RKO (cell line): ENCODE measurements around the gene ZNF554.

ENCODE experiments used
- DNase-seq: peaks from one replicate; pipeline ENCODE4 v3.0.0-alpha.2; 2016; ENCODE audit warnings: low spot score

The ZNF554 gene

DNA sequence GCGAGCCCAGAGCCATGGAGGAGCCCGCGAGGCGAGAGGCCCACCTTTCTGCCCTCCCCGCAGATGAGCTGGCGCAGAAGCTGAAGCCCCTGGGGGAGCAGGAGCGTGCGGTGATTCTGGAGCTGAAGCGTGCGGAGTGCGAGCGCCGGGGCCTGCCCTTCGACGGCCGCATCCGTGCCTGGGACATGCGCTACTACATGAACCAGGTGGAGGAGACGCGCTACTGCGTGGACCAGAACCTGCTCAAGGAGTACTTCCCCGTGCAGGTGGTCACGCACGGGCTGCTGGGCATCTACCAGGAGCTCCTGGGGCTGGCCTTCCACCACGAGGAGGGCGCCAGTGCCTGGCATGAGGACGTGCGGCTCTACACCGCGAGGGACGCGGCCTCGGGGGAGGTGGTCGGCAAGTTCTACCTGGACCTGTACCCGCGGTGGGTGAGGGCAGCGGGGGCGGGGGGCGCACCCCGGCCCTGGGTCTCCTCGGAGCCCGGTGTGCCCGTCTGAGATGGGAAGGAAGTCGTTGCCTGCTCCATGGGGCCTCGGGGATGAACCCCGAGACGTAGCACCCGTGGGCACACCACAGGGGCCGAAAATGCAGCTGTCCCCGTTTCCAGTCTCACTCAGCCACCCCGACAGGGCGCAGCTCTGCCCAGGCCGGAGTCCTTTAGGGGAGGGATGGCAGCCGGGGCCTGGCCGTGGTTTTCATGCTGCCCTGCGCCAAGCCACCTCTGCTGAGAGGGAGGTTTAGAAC is 12.1 kb upstream of the ZNF554 start:
- DNase-seq = no peak

- DNase-seq = no peak
Measured at GRCh38 chr19:2808129-2808941, 11.3 kb upstream of the ZNF554 start.

DNA sequence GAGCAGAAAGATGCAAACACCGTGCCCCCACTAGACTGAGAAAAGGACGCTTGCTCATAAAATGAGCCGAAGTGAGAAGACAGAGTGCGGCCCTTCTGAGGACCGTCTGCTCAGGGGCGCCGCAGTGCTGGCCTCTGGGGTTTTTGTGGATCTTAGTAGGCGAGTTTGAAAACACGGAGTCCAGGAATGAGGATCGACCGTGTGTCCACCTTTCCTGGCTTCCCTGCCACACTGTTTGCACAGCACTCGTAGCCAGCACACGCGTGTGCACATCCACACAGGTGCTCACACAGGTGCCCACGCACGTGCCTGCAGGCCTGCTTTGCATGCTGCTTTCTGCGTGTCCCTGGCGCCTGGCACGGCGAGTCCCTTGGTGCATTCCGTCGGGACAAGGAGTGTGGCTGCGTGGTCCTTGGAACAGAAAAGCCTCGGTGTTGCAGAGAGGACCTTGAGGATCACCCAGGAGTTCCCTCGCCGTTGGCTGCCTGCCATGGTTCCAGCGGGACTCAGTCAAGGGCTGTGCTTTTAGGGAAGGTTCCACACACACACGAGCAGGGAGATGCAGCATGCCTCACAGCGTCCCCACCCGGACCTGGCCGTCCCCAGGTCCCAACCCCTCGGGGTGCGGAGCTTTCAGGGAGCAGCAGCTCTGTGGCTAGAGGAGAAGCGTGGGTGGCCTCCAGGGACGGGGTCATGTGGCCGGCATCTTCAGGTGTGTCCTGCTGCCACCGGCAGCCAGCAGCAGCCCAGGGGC is 10.1 kb upstream of the ZNF554 start:
- DNase-seq = no peak

GRCh38 chr19:2810141-2811091 is 9.3 kb upstream of the ZNF554 start:
- no peak for DNase-seq

- DNase-seq = no peak
Measured at GRCh38 chr19:2811221-2811722, 8.4 kb upstream of the ZNF554 start.

- DNase-seq = no peak
Measured at GRCh38 chr19:2811735-2812413, 7.8 kb upstream of the ZNF554 start.

- DNase-seq = no peak
Measured at GRCh38 chr19:2812414-2813234, 7.0 kb upstream of the ZNF554 start.

DNA sequence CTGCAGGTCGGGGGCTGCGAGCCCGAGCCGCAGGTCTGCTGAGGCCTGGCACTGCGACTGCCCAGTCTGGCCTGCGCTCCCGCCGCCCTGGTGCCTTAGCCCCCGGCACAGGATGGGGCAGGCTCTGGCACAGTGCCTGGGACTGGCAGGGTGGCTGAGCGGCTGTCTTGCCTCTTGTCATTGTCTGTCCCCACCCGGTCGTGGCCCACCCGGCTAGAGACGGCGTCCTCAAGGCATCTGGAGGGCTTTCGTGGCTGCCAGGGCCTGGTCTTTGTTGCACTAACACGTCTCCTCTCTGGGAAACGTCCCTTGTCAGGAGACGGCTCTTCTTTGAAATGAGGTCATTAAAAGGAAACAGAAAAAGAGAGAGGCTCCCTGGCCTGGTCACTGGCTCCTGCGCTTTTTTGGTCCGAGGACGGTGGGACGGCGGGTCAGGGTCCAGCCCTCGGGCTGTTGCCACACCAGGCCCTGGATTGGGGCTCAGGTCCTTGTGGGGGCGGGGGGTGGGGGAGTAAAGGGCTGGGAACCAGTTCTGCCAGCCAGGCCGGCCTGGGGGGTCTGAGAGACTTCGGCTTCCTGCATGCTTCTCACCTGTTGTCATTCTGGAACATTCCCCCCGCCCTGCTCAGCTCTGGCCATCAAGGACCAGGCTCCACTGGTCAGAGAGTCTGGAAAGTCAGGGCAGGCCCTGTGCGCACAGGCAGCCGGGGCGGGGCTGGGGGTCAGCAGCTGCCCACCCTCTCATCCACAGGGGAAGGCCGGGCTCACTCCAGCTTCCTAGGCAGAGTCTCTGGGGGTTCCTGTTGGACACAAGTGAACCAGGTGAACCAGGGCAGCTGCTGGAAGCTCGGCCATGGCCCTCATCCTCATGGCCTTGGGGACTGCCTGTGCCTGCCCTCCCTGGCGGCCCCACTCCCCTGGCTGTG is 6.2 kb upstream of the ZNF554 start:
- no peak for DNase-seq

- no peak for DNase-seq
Measured at GRCh38 chr19:2814426-2814825, 5.2 kb upstream of the ZNF554 start.

- DNase-seq = no peak
Measured at GRCh38 chr19:2815191-2815614, 4.5 kb upstream of the ZNF554 start.

DNA sequence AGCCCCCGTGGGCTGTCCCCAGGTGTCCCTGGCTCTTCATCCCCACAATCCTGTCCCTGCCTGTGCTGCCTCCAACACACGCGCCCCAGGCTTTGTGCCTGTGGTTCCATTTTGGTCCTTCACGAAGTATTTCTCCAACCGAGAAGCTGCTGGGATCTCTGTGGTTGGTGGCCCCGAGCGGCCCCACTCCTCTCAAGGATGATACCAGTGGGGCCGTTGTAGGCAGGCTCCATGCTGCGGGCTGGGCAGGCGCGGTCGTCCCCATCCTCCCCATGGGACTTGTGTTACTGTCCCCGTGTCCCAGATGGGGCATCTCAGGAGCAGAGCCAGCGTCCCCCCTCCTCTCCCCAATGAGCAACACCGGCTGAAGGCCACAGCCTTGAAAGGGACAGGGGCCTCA is 3.7 kb upstream of the ZNF554 start:
- DNase-seq = no peak

GRCh38 chr19:2816641-2817040 is 3.0 kb upstream of the ZNF554 start:
- no peak for DNase-seq

DNA sequence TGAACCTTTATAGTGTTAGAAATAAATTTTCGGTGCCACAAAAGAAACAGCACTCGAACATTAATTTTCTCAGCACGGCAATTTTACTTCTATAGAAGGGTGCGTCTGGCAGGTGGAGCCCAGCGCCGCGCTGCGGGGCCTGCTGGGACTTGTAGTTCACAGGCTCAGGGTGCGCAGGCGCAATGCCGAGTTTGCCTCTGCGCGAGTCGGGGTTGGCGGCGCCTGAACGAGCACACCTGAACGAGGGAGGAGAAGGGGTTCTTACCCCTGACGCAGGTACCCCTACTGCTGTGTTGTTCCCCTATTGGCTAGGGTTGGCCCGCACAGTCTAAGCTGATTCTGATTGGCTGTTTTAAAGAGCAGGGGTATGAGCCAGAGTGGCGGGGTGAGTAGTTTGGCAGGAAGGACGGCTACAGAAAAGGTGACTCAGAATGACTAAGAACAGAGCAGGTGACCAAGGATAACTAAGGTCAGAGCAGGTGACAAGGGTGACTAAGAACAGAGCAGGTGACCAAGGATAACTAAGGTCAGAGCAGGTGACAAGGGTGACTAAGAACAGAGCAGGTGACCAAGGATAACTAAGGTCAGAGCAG is 2.3 kb upstream of the ZNF554 start:
- peak; percentile 79 for DNase-seq

- DNase-seq = no peak
Measured at GRCh38 chr19:2820112-2820702, 539 bp downstream of the ZNF554 start.

DNA sequence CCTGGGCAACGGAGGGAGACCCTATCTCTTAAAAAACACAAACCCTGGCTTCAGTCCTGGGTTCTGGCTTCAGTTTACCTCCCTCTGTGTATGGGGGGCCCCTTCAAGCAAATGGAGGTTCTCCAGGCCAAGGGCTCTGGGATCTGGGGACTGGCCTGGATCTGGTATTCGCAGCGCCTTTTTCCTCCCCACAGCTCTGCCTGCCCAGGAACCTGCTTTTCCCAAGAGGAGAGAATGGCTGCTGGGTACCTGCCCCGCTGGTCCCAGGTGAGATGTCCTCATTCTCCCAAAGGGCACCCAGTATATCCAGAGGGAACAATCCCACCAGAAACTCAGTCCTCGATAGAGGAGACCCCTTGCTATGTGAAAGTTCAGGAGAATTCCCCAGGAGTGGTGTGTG is 3.2 kb downstream of the ZNF554 start:
- no peak for DNase-seq

DNA sequence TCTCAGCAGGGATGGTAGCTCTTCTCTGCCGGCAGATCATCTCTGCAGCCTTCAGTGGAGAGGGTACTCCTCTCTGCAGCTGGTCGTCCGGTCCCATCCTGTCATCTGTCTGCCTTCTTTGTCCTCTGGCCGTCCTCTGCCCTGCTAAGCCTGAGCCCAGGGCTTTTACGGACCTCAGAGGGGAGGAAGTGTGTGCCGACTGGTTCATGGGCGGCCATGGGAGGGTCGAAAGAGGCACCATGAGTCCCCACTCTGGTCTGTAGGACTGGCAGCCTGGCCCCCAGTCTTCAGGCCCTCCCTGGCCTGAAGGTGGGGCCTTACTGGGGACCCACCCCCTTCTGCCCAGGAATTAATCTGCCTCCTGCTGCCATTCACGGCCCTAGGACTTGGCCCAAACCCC is 4.0 kb downstream of the ZNF554 start:
- no peak for DNase-seq

DNA sequence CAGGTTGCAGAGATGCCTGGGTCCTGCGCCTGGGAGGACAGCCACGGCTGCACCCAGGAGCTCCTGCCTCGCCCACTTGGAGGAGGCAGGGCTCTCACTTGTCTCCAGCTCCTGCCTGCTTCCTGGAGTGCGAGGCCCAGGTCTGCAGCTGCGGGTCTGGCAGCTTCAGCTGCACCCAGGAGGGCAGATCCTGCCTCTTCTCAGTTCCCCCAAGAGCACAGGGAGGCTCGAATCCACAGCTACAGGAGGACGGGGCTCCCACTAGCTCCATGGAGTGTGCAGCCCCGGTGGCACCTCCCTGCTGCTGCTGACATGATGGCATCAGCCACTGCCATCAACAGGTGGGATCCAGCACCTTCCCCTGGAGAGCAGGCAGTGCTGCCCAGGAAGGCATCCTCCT is 4.5 kb downstream of the ZNF554 start:
- no peak for DNase-seq

- no peak for DNase-seq
Measured at GRCh38 chr19:2827022-2827421, 7.4 kb downstream of the ZNF554 start.
